Hepatocyte (in vitro differentiated cells): ENCODE results near the gene CENPP. TPM values are rescaled to one million over a fixed set of nuclear protein-coding genes. Genes with fewer than 3 reads are reported as not detected.
A peak's percentile ranks its signal among the peaks of the same experiment; 100 is the strongest.
"Not testable (repeated sequence)": the region's sequence is repeated elsewhere in the genome, so short reads cannot be mapped to it uniquely, and the experiment has no call there.

Experiments used
- DNase-seq: peaks from one replicate; pipeline ENCODE4 v3.0.0-alpha.2; 2016; ENCODE audit warnings: low spot score
- H2AFZ ChIP-seq: fragments of 200-600 bp; sonication (generic); 2 replicates; pipeline ENCODE4 v1.6.0; 2016; ENCODE audit warnings: antibody characterized with exemption, mild to moderate bottlenecking
- H3K27ac ChIP-seq: fragments of 200-600 bp; sonication (generic); 2 replicates; pipeline ENCODE4 v1.5.1; 2016; ENCODE audit warnings: mild to moderate bottlenecking
- H3K27me3 ChIP-seq: fragments of 200-600 bp; sonication (generic); 2 replicates; pipeline ENCODE4 v1.6.1; 2016
- H3K36me3 ChIP-seq: fragments of 200-600 bp; sonication (generic); replicated peaks from 2 replicates; pipeline ENCODE4 v1.5.1; 2016; ENCODE audit warnings: low read depth; ENCODE audit not compliant: insufficient read depth
- H3K4me1 ChIP-seq: fragments of 200-600 bp; sonication (generic); 2 replicates; pipeline ENCODE4 v1.5.1; 2016; ENCODE audit warnings: mild to moderate bottlenecking, moderate library complexity; ENCODE audit not compliant: insufficient read depth
- H3K4me2 ChIP-seq: fragments of 200-600 bp; sonication (generic); 2 replicates; pipeline ENCODE4 v1.6.0; 2016
- H3K4me3 ChIP-seq: fragments of 200-600 bp; sonication (generic); 2 replicates; pipeline ENCODE4 v1.5.1; 2016; ENCODE audit warnings: mild to moderate bottlenecking
- H3K79me2 ChIP-seq: fragments of 200-600 bp; sonication (generic); 2 replicates; pipeline ENCODE4 v1.6.0; 2017; ENCODE audit warnings: mild to moderate bottlenecking
- H3K9me2 ChIP-seq: fragments of 200-600 bp; sonication (generic); replicated peaks from 2 replicates; pipeline ENCODE4 v1.6.0; 2017; ENCODE audit warnings: mild to moderate bottlenecking; ENCODE audit not compliant: insufficient read depth
- H3K9me3 ChIP-seq: fragments of 200-600 bp; sonication (generic); 2 replicates; pipeline ENCODE4 v1.5.1; 2016; ENCODE audit warnings: low read depth, mild to moderate bottlenecking
- H4K20me1 ChIP-seq: fragments of 200-600 bp; sonication (generic); 2 replicates; pipeline ENCODE4 v1.6.0; 2016; ENCODE audit warnings: mild to moderate bottlenecking; ENCODE audit not compliant: insufficient read depth, poor library complexity, severe bottlenecking
- EZH2 ChIP-seq: fragments of 200-600 bp; sonication (generic); IDR thresholded peaks from 2 replicates; pipeline ENCODE4 v1.6.1; 2016; ENCODE audit warnings: antibody characterized with exemption, mild to moderate bottlenecking, borderline replicate concordance
- EZH2phosphoT487 ChIP-seq: fragments of 200-600 bp; sonication (generic); IDR thresholded peaks from one replicate; pipeline ENCODE4 v1.6.1; 2018; ENCODE audit warnings: antibody characterized with exemption, mild to moderate bottlenecking, low read depth, moderate library complexity; ENCODE audit not compliant: unreplicated experiment, severe bottlenecking
- WGBS: methylation state at CpG from one replicate; pipeline ENCODE4 v1.1.6; 2016; ENCODE audit warnings: low lambda C conversion rate; ENCODE audit errors: missing lambda C conversion rate; 5-methylcytosine and 5-hydroxymethylcytosine counted together
- polyA plus RNA-seq: library from polyadenylated mRNA; unstranded; fragments of >200 nt; fragmentation: Nextera tagmentation; extraction: Ambion mirVana; gene quantifications from 2 replicates; pipeline ENCODE4 v1.2.1, GENCODE V29; 2016
- total RNA-seq: library from RNA; depleted of rRNA; stranded (reverse); fragments of >200 nt; gene quantifications from 2 replicates; pipeline ENCODE4 v1.2.3, GENCODE V29; 2014
- TF ChIP-seq, protein P1 (sequence below): fragments of 200-600 bp; sonication (generic); IDR thresholded peaks from 2 replicates; pipeline ENCODE4 v1.5.1; 2016; ENCODE audit warnings: antibody characterized with exemption, mild to moderate bottlenecking; ENCODE audit not compliant: poor library complexity

CENPP gene
- total and polyA plus RNA-seq, 2 experiments from 2014 or later: 5.1 to 5.9 TPM

DNA sequence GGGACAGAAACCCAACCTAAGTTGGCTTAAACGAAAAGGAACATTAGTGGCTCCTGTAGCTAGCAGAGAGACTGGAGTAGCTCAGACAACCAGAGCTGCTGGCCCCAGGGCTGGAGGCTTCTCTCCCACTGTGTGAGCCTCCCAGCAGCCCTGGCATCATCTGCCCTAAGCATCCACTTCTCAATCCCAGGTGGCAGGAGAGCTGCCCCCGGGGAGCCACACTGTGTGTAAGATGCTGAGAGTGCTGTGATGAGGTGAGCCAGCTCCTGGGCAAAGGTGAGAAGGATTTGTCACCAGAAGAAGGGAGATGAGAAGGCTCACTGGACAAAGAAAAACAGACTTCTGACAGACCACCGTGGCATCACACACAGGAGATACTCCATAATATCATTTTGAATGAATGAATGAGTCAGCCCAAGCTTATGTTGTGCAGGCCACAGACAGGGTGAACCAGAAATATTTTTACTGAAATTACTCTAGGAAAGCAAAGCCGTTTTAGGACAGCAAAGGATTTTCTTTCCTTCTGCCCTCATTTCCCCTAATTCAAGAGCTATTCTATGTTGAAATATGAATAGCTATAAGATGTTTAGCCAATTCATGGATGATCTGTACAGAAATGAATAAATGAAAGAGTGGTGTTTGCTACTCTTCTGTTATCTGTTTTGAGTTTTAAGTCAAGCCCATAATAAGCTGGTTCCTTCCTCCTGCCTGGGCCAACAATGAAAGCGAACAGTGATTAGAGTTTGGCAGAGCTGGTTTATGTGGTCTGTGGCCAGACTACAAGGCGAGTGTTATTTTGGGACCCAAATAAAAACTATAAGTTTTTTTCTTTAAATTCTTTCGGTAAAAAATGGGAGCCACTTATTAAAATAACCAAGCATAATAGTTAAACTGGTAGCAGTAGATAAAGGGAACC, 267.5 kb downstream of the CENPP start:
- peaks cover 6% of the 10 kb centered on the region for H3K4me1 ChIP-seq

DNA sequence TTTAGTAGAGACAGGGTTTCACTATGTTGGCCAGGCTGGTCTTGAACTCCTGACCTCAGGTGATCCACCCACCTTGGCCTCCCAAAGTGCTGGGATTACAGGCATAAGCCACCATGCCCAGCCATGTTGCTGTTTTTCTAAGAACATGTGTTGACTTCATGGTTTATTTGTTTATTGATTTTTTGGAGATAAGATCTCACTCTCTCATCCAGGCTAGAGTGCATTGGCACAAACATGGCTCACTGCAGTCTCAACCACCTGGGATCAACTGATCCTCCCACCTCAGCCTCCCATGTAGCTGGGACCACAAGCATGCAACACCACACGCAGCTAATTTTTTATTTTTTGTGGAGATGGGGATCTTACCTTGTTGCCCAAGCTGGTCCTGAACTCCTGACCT, 269.3 kb downstream of the CENPP start:
- H3K79me2 ChIP-seq, H2AFZ ChIP-seq, H3K9me2 ChIP-seq, H3K36me3 ChIP-seq, H3K27ac ChIP-seq, H3K4me1 ChIP-seq, H3K4me2 ChIP-seq, H4K20me1 ChIP-seq, H3K4me3 ChIP-seq, DNase-seq, H3K27me3 ChIP-seq, H3K9me3 ChIP-seq: not testable (repeated sequence)
- WGBS: 94% methylated on average over 1 of the region's 1 CpG

More for the DNA sequence above, 267.5 kb downstream of the CENPP start:
- Histone ChIP-seq H3K9me2 (no peaks in the 10 kb centered on the region), H3K36me3 (no peaks in the 10 kb centered on the region), H2AFZ (no peak overlapping the region), H3K4me2 (no peak overlapping the region), H4K20me1 (no peaks in the 10 kb centered on the region), H3K79me2 (no peaks in the 10 kb centered on the region), H3K9me3 (no peaks in the 10 kb centered on the region), H3K27me3 (no peaks in the 10 kb centered on the region), H3K27ac (peak overlapping the region; percentile 10), H3K4me3 (no peak overlapping the region)
- 77% methylated on average over 7 of the region's 7 CpGs for whole genome bisulfite sequencing
- no peak for DNase-seq
- TF ChIP-seq, protein P1, sequence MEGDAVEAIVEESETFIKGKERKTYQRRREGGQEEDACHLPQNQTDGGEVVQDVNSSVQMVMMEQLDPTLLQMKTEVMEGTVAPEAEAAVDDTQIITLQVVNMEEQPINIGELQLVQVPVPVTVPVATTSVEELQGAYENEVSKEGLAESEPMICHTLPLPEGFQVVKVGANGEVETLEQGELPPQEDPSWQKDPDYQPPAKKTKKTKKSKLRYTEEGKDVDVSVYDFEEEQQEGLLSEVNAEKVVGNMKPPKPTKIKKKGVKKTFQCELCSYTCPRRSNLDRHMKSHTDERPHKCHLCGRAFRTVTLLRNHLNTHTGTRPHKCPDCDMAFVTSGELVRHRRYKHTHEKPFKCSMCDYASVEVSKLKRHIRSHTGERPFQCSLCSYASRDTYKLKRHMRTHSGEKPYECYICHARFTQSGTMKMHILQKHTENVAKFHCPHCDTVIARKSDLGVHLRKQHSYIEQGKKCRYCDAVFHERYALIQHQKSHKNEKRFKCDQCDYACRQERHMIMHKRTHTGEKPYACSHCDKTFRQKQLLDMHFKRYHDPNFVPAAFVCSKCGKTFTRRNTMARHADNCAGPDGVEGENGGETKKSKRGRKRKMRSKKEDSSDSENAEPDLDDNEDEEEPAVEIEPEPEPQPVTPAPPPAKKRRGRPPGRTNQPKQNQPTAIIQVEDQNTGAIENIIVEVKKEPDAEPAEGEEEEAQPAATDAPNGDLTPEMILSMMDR: no peak
- TF ChIP-seq EZH2phosphoT487 (no peak), EZH2 (no peak)

DNA sequence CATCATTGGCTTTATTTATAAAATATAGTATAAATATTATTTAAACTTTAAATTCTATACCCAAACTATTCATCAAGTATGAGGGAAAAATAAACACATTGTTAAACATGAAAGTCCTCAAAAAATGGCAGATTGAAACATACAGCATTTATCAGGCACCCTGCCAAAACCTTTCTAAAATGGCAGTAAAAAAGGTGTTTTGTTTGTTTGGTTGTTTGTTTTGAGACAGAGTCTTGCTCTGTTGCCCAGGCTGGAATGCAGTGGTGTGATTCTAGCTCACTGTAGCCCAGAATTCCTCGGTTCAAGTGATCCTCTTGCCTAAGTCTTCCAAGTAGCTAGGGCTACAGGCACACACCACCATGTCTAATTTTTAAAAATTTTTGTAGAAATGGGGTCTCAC, 270.2 kb downstream of the CENPP start:
- Histone ChIP-seq H3K27ac (no peak overlapping the region), H3K36me3 (no peaks in the 10 kb centered on the region), H2AFZ (no peak overlapping the region), H3K79me2 (no peaks in the 10 kb centered on the region), H3K4me1 (peaks cover 7% of the 10 kb centered on the region), H3K27me3 (no peaks in the 10 kb centered on the region), H3K9me2 (no peaks in the 10 kb centered on the region), H3K9me3 (no peaks in the 10 kb centered on the region), H3K4me3 (no peak overlapping the region), H4K20me1 (no peaks in the 10 kb centered on the region), H3K4me2 (no peak overlapping the region)
- no peak for DNase-seq
- WGBS: 81% methylated on average over 1 of the region's 1 CpG
- TF ChIP-seq EZH2 (no peak), EZH2phosphoT487 (no peak)
- TF ChIP-seq, protein P1: no peak

DNA sequence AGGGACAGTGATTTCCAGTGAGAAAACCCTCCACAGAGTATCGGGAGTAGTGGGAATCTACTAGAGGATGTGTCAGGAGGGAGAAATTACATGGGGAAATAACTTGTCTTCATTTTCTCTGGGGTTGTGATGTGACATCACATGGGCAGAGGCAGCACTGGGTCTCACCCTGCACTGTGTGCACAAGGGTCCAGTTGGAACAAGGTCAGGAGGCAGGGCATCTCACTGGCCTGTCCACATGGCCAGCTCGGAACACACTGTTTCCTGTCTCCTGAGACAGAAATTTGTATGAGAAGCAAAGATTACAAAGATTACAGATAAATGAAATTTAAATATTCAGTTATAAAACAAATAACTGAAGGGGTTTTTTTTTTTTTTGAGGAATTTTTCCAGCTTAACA, 272.6 kb downstream of the CENPP start:
- H3K9me3 ChIP-seq: no peaks in the 10 kb centered on the region
- no peak for DNase-seq
- H3K27ac ChIP-seq: no peak overlapping the region
- TF ChIP-seq EZH2 (no peak), EZH2phosphoT487 (no peak)
- TF ChIP-seq, protein P1: no peak
- H3K4me2 ChIP-seq: no peak overlapping the region
- H3K27me3 ChIP-seq: no peaks in the 10 kb centered on the region
- H4K20me1 ChIP-seq: no peaks in the 10 kb centered on the region
- no peaks in the 10 kb centered on the region for H3K9me2 ChIP-seq
- H2AFZ ChIP-seq: no peak overlapping the region
- H3K4me3 ChIP-seq: no peak overlapping the region
- WGBS: 95% methylated on average over 2 of the region's 2 CpGs
- H3K36me3 ChIP-seq: no peaks in the 10 kb centered on the region
- H3K4me1 ChIP-seq: peaks cover 13% of the 10 kb centered on the region
- H3K79me2 ChIP-seq: no peaks in the 10 kb centered on the region
